RWPE2 (cell line): ENCODE measurements around the gene ALG8.

ENCODE experiments used
- ATAC-seq: fragments of 200-7000 bp; cut with Tn5 transposase; 3 replicates; pipeline ENCODE4 v1.9.1; 2021; ENCODE audit warnings: low read depth
- DNase-seq: peaks from one replicate; pipeline ENCODE4 v3.0.0-alpha.2; 2020; ENCODE audit warnings: low spot score
- H3K27ac ChIP-seq: fragments of 450-650 bp; 2 replicates; pipeline ENCODE4 v1.5.1; 2017; ENCODE audit warnings: mild to moderate bottlenecking; ENCODE audit not compliant: poor library complexity, severe bottlenecking
- H3K27me3 ChIP-seq: fragments of 250-450 bp; sonication (Bioruptor Pico); 2 replicates; pipeline ENCODE4 v1.5.1; 2021; ENCODE audit warnings: mild to moderate bottlenecking, moderate library complexity; ENCODE audit not compliant: insufficient read depth, poor library complexity, severe bottlenecking
- H3K36me3 ChIP-seq: fragments of 250-450 bp; sonication (Bioruptor Pico); 2 replicates; pipeline ENCODE4 v1.5.1; 2020; ENCODE audit warnings: low read depth, mild to moderate bottlenecking, moderate library complexity
- H3K4me1 ChIP-seq: fragments of 250-450 bp; sonication (Bioruptor Pico); 2 replicates; pipeline ENCODE4 v1.5.1; 2021; ENCODE audit warnings: mild to moderate bottlenecking, moderate library complexity; ENCODE audit not compliant: insufficient read depth, poor library complexity, severe bottlenecking
- H3K4me3 ChIP-seq: fragments of 250-450 bp; sonication (Bioruptor Pico); 2 replicates; pipeline ENCODE4 v1.5.1; 2021; ENCODE audit warnings: mild to moderate bottlenecking, moderate library complexity; ENCODE audit not compliant: severe bottlenecking
- H3K9me3 ChIP-seq: fragments of 250-450 bp; sonication (Bioruptor Pico); 2 replicates; pipeline ENCODE4 v1.5.1; 2021; ENCODE audit warnings: mild to moderate bottlenecking, moderate library complexity; ENCODE audit not compliant: severe bottlenecking
- CTCF ChIP-seq: fragments of 450-650 bp; IDR thresholded peaks from one replicate; pipeline ENCODE4 v1.5.1; 2017; ENCODE audit warnings: mild to moderate bottlenecking, moderate library complexity; ENCODE audit not compliant: poor library complexity, severe bottlenecking

Gene ALG8

GRCh38 chr11:78171951-78172350 lies 32.5 kb upstream of the ALG8 start:
- no peaks in the 10 kb centered on the region for H3K4me1 ChIP-seq
- no peak for TF ChIP-seq CTCF
- no peak overlapping the region for H3K4me3 ChIP-seq
- H3K9me3 ChIP-seq = no peaks in the 10 kb centered on the region
- H3K27me3 ChIP-seq = no peaks in the 10 kb centered on the region
- peak; percentile 22 for DNase-seq
- no peak for ATAC-seq
- H3K36me3 ChIP-seq = no peaks in the 10 kb centered on the region
- no peak overlapping the region for H3K27ac ChIP-seq

GRCh38 chr11:78170874-78171549 lies 31.6 kb upstream of the ALG8 start:
- Histone ChIP-seq H3K27ac (no peak overlapping the region), H3K9me3 (no peaks in the 10 kb centered on the region), H3K4me3 (no peak overlapping the region), H3K4me1 (no peaks in the 10 kb centered on the region), H3K36me3 (no peaks in the 10 kb centered on the region), H3K27me3 (no peaks in the 10 kb centered on the region)
- no peak for TF ChIP-seq CTCF
- ATAC-seq = no peak
- no peak for DNase-seq

- H3K4me3 ChIP-seq = no peak overlapping the region
- no peaks in the 10 kb centered on the region for H3K4me1 ChIP-seq
- no peak for DNase-seq
- no peak for ATAC-seq
- no peak overlapping the region for H3K27ac ChIP-seq
- no peak for TF ChIP-seq CTCF
- no peaks in the 10 kb centered on the region for H3K9me3 ChIP-seq
- no peaks in the 10 kb centered on the region for H3K36me3 ChIP-seq
- H3K27me3 ChIP-seq = no peaks in the 10 kb centered on the region
These were observed 31.0 kb upstream of the ALG8 start for GRCh38 chr11:78170413-78170812.

GRCh38 chr11:78168539-78169477 lies 29.4 kb upstream of the ALG8 start:
- H3K27ac ChIP-seq = no peak overlapping the region
- H3K36me3 ChIP-seq = no peaks in the 10 kb centered on the region
- no peak for TF ChIP-seq CTCF
- no peaks in the 10 kb centered on the region for H3K9me3 ChIP-seq
- H3K4me3 ChIP-seq = no peak overlapping the region
- ATAC-seq (no peak), DNase-seq (no peak)
- no peaks in the 10 kb centered on the region for H3K27me3 ChIP-seq
- no peaks in the 10 kb centered on the region for H3K4me1 ChIP-seq
